Measurements from ENCODE around the gene LOXL1.

Gene LOXL1

GRCh38 chr15:73899197-73900094, 26.8 kb upstream of the LOXL1 start:
- no peak for DNase-seq (ENCODE audit: low spot score)

- DNase-seq (ENCODE audit: low spot score), result no peak
These were observed 26.1 kb upstream of the LOXL1 start for GRCh38 chr15:73900095-73900712.

- no peak for DNase-seq (ENCODE audit: low spot score)
These were observed 25.0 kb upstream of the LOXL1 start for GRCh38 chr15:73901126-73901810.

- no peak for DNase-seq (ENCODE audit: low spot score)
These were observed 23.9 kb upstream of the LOXL1 start for GRCh38 chr15:73902121-73903020.

GRCh38 chr15:73904026-73904815, 22.0 kb upstream of the LOXL1 start:
- DNase-seq (ENCODE audit: low spot score), result no peak

GRCh38 chr15:73905225-73905827, 20.9 kb upstream of the LOXL1 start:
- no peak for DNase-seq (ENCODE audit: low spot score)

- no peak for DNase-seq (ENCODE audit: low spot score)
These were observed 19.8 kb upstream of the LOXL1 start for GRCh38 chr15:73906346-73907034.

- DNase-seq (ENCODE audit: low spot score), result no peak
These were observed 19.2 kb upstream of the LOXL1 start for GRCh38 chr15:73907035-73907408.

- peak; percentile 83 for DNase-seq (ENCODE audit: low spot score)
These were observed 18.0 kb upstream of the LOXL1 start for GRCh38 chr15:73908030-73908821.

- DNase-seq (ENCODE audit: low spot score), result no peak
These were observed 17.5 kb upstream of the LOXL1 start for GRCh38 chr15:73908822-73909122.

- DNase-seq (ENCODE audit: low spot score), result no peak
These were observed 16.6 kb upstream of the LOXL1 start for GRCh38 chr15:73909651-73910050.

GRCh38 chr15:73910522-73911303, 15.5 kb upstream of the LOXL1 start:
- DNase-seq (ENCODE audit: low spot score), result no peak

- DNase-seq (ENCODE audit: low spot score), result no peak
These were observed 14.1 kb upstream of the LOXL1 start for GRCh38 chr15:73912030-73912596.

- DNase-seq (ENCODE audit: low spot score), result no peak
These were observed 12.1 kb upstream of the LOXL1 start for GRCh38 chr15:73914145-73914544.

- DNase-seq (ENCODE audit: low spot score), result no peak
These were observed 11.2 kb upstream of the LOXL1 start for GRCh38 chr15:73915082-73915481.

- no peak for DNase-seq (ENCODE audit: low spot score)
These were observed 7.5 kb upstream of the LOXL1 start for GRCh38 chr15:73918784-73919183.

- DNase-seq (ENCODE audit: low spot score), result no peak
These were observed 6.6 kb upstream of the LOXL1 start for GRCh38 chr15:73919706-73920105.

GRCh38 chr15:73921254-73921925, 4.9 kb upstream of the LOXL1 start:
- no peak for DNase-seq (ENCODE audit: low spot score)

All from cerebellar cortex (tissue), 1 donor.